ENCODE data around the gene SAV1. TPM values are rescaled to one million over a fixed set of nuclear protein-coding genes. Genes with fewer than 3 reads are reported as not detected.
A peak's percentile ranks its signal among the peaks of the same experiment; 100 is the strongest.

SAV1 gene
- total RNA-seq, 2 experiments from 2014 or later: 7.9 to 8.8 TPM

GRCh38 chr14:50675597-50675996, 7.5 kb upstream of the SAV1 start:
- H3K36me3 Mint-ChIP-seq (ENCODE audit: low read depth): no peaks in the 10 kb centered on the region

DNA sequence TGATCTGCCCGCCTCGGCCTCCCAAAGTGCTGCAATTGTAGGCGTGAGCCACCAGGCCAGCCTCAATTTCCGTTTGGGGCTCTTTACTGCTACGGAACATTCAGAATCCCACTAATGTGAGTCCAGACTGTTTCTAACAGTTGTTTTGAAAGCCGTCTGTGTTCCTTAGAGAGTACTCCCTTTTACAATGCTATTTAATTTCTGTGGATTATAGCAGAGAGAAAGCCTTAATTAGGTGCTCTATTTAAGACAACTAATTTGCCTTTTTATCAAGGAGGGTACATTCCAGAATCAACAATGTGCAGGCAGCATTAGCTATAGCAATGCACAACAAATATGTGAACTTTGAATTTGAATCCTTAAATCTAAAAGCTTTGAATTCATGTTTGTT, 2.8 kb upstream of the SAV1 start:
- DNase-seq (no peak), ATAC-seq (ENCODE audit: poor library complexity) (no peak)
- Mint-ChIP-seq H3K4me1 (ENCODE audit: low read depth) (peaks cover 15% of the 10 kb centered on the region), H3K27ac (no peak overlapping the region), H3K27me3 (no peaks in the 10 kb centered on the region), H3K36me3 (ENCODE audit: low read depth) (peaks cover 9% of the 10 kb centered on the region), H3K9me3 (no peaks in the 10 kb centered on the region), H3K4me3 (no peak overlapping the region)
- Histone ChIP-seq H3K27ac (ENCODE audit: low read depth in 1 of 2, low read length in 2 of 2) (no peak overlapping the region), H3K9me3 (ENCODE audit: control insufficient read depth in 1 of 2, insufficient read depth in 1 of 2, low read length in 2 of 2) (no peaks in the 10 kb centered on the region), H3K4me3 (ENCODE audit: low read length) (no peak overlapping the region), H3K36me3 (ENCODE audit: insufficient read depth, low read length) (no peaks in the 10 kb centered on the region), H3K27me3 (ENCODE audit: control insufficient read depth in 1 of 2, insufficient read depth in 2 of 2, low read length in 2 of 2) (no peaks in the 10 kb centered on the region), H3K4me1 (ENCODE audit: insufficient read depth, low read length) (peaks cover 13% of the 10 kb centered on the region)
- intact Hi-C loops (cut with DNase I, micrococcal nuclease): no loop called here
- TF ChIP-seq, protein P1, sequence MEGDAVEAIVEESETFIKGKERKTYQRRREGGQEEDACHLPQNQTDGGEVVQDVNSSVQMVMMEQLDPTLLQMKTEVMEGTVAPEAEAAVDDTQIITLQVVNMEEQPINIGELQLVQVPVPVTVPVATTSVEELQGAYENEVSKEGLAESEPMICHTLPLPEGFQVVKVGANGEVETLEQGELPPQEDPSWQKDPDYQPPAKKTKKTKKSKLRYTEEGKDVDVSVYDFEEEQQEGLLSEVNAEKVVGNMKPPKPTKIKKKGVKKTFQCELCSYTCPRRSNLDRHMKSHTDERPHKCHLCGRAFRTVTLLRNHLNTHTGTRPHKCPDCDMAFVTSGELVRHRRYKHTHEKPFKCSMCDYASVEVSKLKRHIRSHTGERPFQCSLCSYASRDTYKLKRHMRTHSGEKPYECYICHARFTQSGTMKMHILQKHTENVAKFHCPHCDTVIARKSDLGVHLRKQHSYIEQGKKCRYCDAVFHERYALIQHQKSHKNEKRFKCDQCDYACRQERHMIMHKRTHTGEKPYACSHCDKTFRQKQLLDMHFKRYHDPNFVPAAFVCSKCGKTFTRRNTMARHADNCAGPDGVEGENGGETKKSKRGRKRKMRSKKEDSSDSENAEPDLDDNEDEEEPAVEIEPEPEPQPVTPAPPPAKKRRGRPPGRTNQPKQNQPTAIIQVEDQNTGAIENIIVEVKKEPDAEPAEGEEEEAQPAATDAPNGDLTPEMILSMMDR (IDR thresholded peaks at IDR 0.05): no peak
- ChIA-PET POLR2A (no interaction called here), CTCF (no interaction called here)

More at GRCh38 chr14:50675597-50675996, 7.5 kb upstream of the SAV1 start:
- Mint-ChIP-seq H3K4me3 (no peak overlapping the region), H3K27me3 (no peaks in the 10 kb centered on the region), H3K27ac (no peak overlapping the region), H3K9me3 (peaks cover under 1% of the 10 kb centered on the region), H3K4me1 (ENCODE audit: low read depth) (peaks cover 10% of the 10 kb centered on the region)
- no peaks in the 10 kb centered on the region for H3K27me3 ChIP-seq (ENCODE audit: control insufficient read depth in 1 of 2, insufficient read depth in 2 of 2, low read length in 2 of 2)
- no peak overlapping the region for H3K4me3 ChIP-seq (ENCODE audit: low read length)
- H3K9me3 ChIP-seq (ENCODE audit: control insufficient read depth in 1 of 2, insufficient read depth in 1 of 2, low read length in 2 of 2): no peaks in the 10 kb centered on the region
- intact Hi-C loops (cut with DNase I, micrococcal nuclease): no loop called here
- no peak for ATAC-seq (ENCODE audit: poor library complexity)
- POLR2A ChIA-PET: no interaction called here
- no peak overlapping the region for H3K27ac ChIP-seq (ENCODE audit: low read depth in 1 of 2, low read length in 2 of 2)
- CTCF ChIA-PET: no interaction called here
- no peaks in the 10 kb centered on the region for H3K36me3 ChIP-seq (ENCODE audit: insufficient read depth, low read length)
- no peaks in the 10 kb centered on the region for H3K4me1 ChIP-seq (ENCODE audit: insufficient read depth, low read length)
- TF ChIP-seq, protein P1 (IDR thresholded peaks at IDR 0.05): no peak
- no peak for DNase-seq

GRCh38 chr14:50670196-50670865, 2.2 kb upstream of the SAV1 start:
- H3K27me3 ChIP-seq (ENCODE audit: control insufficient read depth in 1 of 2, insufficient read depth in 2 of 2, low read length in 2 of 2): no peaks in the 10 kb centered on the region
- intact Hi-C loops (cut with DNase I, micrococcal nuclease): no loop called here
- DNase-seq (no peak), ATAC-seq (ENCODE audit: poor library complexity) (no peak)
- Mint-ChIP-seq H3K9me3 (no peaks in the 10 kb centered on the region), H3K27me3 (no peaks in the 10 kb centered on the region), H3K4me3 (peak overlapping the region; percentile 34), H3K36me3 (ENCODE audit: low read depth) (peaks cover 9% of the 10 kb centered on the region), H3K4me1 (ENCODE audit: low read depth) (peaks cover 15% of the 10 kb centered on the region), H3K27ac (no peak overlapping the region)
- no peak overlapping the region for H3K27ac ChIP-seq (ENCODE audit: low read depth in 1 of 2, low read length in 2 of 2)
- POLR2A ChIA-PET: no interaction called here
- H3K9me3 ChIP-seq (ENCODE audit: control insufficient read depth in 1 of 2, insufficient read depth in 1 of 2, low read length in 2 of 2): no peaks in the 10 kb centered on the region
- TF ChIP-seq, protein P1 (IDR thresholded peaks at IDR 0.05): no peak
- H3K4me3 ChIP-seq (ENCODE audit: low read length): no peak overlapping the region
- CTCF ChIA-PET: no interaction called here
- H3K4me1 ChIP-seq (ENCODE audit: insufficient read depth, low read length): peaks cover 13% of the 10 kb centered on the region
- no peaks in the 10 kb centered on the region for H3K36me3 ChIP-seq (ENCODE audit: insufficient read depth, low read length)
